ENCODE results near the gene TVP23C. TPM values are rescaled to one million over a fixed set of nuclear protein-coding genes. Genes with fewer than 3 reads are reported as not detected.

TVP23C gene
- total and polyA plus RNA-seq, 9 donors = 4.9 to 15.6 (median 9.3) TPM

GRCh38 chr17:15466131-15466530, 97.2 kb downstream of the TVP23C start:
- WGBS (ENCODE audit: insufficient coverage) = 83% methylated on average over 1 of the region's 6 CpGs

DNA sequence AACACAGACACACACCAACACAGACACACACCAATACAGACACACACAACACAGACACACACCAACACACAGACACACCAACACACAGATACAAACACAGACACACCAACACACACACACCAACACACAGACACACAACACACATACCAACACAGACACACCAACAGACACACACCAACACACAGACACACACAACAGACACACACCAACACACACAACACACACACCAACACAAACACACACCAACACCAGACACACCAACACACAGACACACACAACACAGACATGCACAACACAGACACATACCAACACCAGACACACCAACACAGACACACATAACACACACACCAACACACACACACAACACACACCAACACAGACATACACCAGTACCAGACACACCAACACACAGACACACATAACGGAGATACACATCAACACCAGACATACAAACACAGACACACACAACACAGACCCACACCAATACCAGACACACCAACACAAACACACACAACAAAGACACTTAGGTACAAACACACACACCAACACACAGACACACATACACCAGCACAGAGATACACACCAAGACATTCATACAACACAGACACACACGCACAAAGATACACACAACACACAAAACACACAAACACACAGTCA, 98.1 kb downstream of the TVP23C start:
- DNase-seq = no peak
- 100% methylated on average over 1 of the region's 2 CpGs for WGBS (ENCODE audit: insufficient coverage)
- H3K27me3 ChIP-seq (ENCODE audit: control insufficient read depth, insufficient read depth, low read length) = no peaks in the 10 kb centered on the region
- no peaks in the 10 kb centered on the region for H3K36me3 ChIP-seq (ENCODE audit: control insufficient read depth, insufficient read depth, low read length)
- no peak overlapping the region for H3K27ac ChIP-seq (ENCODE audit: low read length)
- no peaks in the 10 kb centered on the region for H3K9me3 ChIP-seq (replicated peaks; ENCODE audit: control insufficient read depth, low read depth, low read length)
- no peak overlapping the region for H3K4me3 ChIP-seq (ENCODE audit: low read length)
- H3K4me1 ChIP-seq (ENCODE audit: control insufficient read depth, insufficient read depth, low read length) = peaks cover 43% of the 10 kb centered on the region

More at GRCh38 chr17:15466131-15466530, 97.2 kb downstream of the TVP23C start:
- H3K9me3 ChIP-seq (replicated peaks; ENCODE audit: control insufficient read depth, low read depth, low read length) = no peaks in the 10 kb centered on the region
- no peaks in the 10 kb centered on the region for H3K36me3 ChIP-seq (ENCODE audit: control insufficient read depth, insufficient read depth, low read length)
- peaks cover 43% of the 10 kb centered on the region for H3K4me1 ChIP-seq (ENCODE audit: control insufficient read depth, insufficient read depth, low read length)
- no peaks in the 10 kb centered on the region for H3K27me3 ChIP-seq (ENCODE audit: control insufficient read depth, insufficient read depth, low read length)
- DNase-seq = no peak
- no peak overlapping the region for H3K4me3 ChIP-seq (ENCODE audit: low read length)
- no peak overlapping the region for H3K27ac ChIP-seq (ENCODE audit: low read length)

- Histone ChIP-seq H3K4me3 (ENCODE audit: low read length) (no peak overlapping the region), H3K27ac (ENCODE audit: low read length) (peak overlapping the region; percentile 79), H3K9me3 (replicated peaks; ENCODE audit: control insufficient read depth, low read depth, low read length) (no peaks in the 10 kb centered on the region), H3K36me3 (ENCODE audit: control insufficient read depth, insufficient read depth, low read length) (no peaks in the 10 kb centered on the region), H3K27me3 (ENCODE audit: control insufficient read depth, insufficient read depth, low read length) (no peaks in the 10 kb centered on the region), H3K4me1 (ENCODE audit: control insufficient read depth, insufficient read depth, low read length) (peaks cover 41% of the 10 kb centered on the region)
- peak; percentile 41 for DNase-seq
- WGBS (ENCODE audit: insufficient coverage) = 46% methylated on average over 7 of the region's 11 CpGs
Observed at GRCh38 chr17:15464231-15464985, 98.9 kb downstream of the TVP23C start.

GRCh38 chr17:15462976-15463772, 100.1 kb downstream of the TVP23C start:
- 30% methylated on average over 5 of the region's 11 CpGs for WGBS (ENCODE audit: insufficient coverage)
- peaks cover 42% of the 10 kb centered on the region for H3K4me1 ChIP-seq (ENCODE audit: control insufficient read depth, insufficient read depth, low read length)
- H3K4me3 ChIP-seq (ENCODE audit: low read length) = no peak overlapping the region
- peak overlapping the region; percentile 79 for H3K27ac ChIP-seq (ENCODE audit: low read length)
- no peaks in the 10 kb centered on the region for H3K9me3 ChIP-seq (replicated peaks; ENCODE audit: control insufficient read depth, low read depth, low read length)
- DNase-seq = peak; percentile 85
- no peaks in the 10 kb centered on the region for H3K27me3 ChIP-seq (ENCODE audit: control insufficient read depth, insufficient read depth, low read length)
- H3K36me3 ChIP-seq (ENCODE audit: control insufficient read depth, insufficient read depth, low read length) = no peaks in the 10 kb centered on the region

DNA sequence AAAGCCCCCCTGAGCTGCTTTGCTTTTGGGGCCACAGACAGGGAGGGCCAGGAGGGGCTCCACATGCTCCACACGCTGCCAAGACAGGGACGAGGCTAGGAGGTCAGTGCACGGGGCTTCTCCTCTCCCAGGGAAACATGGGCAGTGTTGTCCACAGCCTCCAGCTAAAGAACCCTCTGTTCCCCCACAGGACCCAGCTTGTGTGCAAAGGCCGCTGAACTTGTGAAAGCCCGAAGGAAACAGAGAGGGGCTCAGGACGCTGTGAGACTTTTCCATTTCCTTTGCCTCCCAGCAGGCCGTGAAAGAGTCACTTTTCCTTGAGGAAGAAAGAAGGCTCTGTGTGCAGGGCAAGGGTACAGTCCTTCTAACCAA, 105.6 kb downstream of the TVP23C start:
- no peak for DNase-seq

DNA sequence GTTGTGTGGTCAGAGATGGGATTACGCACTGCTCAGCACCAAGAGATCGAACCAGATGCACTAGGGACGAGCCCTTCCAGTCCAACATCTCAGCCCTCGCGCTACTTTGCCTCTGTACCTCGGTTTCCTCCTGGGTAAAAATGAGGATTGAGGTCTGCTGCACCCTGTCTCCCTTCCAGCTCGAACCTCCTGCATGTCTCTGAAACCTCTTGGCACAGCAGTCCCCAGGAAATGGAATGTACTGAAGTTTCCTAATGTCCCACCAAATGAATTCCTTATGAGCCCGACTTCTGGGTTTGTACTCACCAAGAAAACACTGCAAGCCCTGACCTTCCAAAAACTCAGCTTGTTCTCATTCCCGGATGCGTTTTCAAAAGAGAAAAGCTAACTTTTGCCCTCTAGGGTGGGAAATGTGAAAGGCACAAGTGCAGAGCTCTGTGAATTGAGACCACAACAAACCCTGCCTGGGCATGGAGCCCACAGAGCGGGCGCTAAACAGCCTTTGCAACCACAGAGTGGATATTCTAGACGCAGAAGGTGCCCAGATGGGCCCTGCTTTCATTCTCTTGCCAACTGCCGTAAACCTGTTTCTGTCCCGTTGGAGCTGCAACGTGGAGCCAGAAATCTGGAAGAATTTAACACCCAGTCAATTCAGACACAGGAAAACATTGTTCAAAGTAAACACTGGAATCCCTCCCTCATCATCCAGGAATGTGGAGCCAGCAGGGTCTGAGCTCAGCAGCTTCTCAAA, 106.1 kb downstream of the TVP23C start:
- Histone ChIP-seq H3K4me3 (ENCODE audit: low read length) (no peak overlapping the region), H3K36me3 (ENCODE audit: control insufficient read depth, insufficient read depth, low read length) (no peaks in the 10 kb centered on the region)
- DNase-seq = peak; percentile 95

More for the DNA sequence above, 105.6 kb downstream of the TVP23C start:
- peak overlapping the region; percentile 93 for H3K27ac ChIP-seq (ENCODE audit: low read length)
- peaks cover 5% of the 10 kb centered on the region for H3K9me3 ChIP-seq (replicated peaks; ENCODE audit: control insufficient read depth, low read depth, low read length)
- H3K27me3 ChIP-seq (ENCODE audit: control insufficient read depth, insufficient read depth, low read length) = no peaks in the 10 kb centered on the region
- no peaks in the 10 kb centered on the region for H3K36me3 ChIP-seq (ENCODE audit: control insufficient read depth, insufficient read depth, low read length)
- H3K4me3 ChIP-seq (ENCODE audit: low read length) = no peak overlapping the region
- H3K4me1 ChIP-seq (ENCODE audit: control insufficient read depth, insufficient read depth, low read length) = peaks cover 49% of the 10 kb centered on the region
- WGBS (ENCODE audit: insufficient coverage) = 9% methylated on average over 5 of the region's 7 CpGs

DNA sequence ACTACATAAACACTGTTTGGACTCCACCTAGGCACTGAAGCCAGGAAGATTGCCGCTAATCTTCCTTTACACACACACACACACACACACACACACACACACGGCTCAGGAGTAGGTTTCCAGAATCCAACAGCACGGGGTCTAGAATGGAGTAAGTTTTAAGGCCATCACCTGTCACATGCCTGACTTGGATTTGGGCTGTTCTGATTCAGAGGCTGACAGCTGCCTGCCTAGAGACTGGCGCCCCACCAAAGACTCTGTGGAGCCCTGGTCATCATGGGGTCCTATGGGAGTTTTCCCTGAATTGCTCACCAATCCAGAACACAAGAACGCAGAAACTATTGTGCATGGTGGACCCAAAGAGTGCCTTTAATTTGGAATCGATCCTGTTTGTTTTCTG, 106.8 kb downstream of the TVP23C start:
- no CpG with 5 or more reads among the region's 6 CpGs for WGBS (ENCODE audit: insufficient coverage)
- DNase-seq = peak; percentile 85
- H3K4me3 ChIP-seq (ENCODE audit: low read length) = no peak overlapping the region

More for the DNA sequence above, 106.1 kb downstream of the TVP23C start:
- Histone ChIP-seq H3K9me3 (replicated peaks; ENCODE audit: control insufficient read depth, low read depth, low read length) (peaks cover 5% of the 10 kb centered on the region), H3K4me1 (ENCODE audit: control insufficient read depth, insufficient read depth, low read length) (peaks cover 48% of the 10 kb centered on the region), H3K27ac (ENCODE audit: low read length) (peak overlapping the region; percentile 93), H3K27me3 (ENCODE audit: control insufficient read depth, insufficient read depth, low read length) (no peaks in the 10 kb centered on the region)
- WGBS (ENCODE audit: insufficient coverage) = 15% methylated on average over 15 of the region's 16 CpGs

DNA sequence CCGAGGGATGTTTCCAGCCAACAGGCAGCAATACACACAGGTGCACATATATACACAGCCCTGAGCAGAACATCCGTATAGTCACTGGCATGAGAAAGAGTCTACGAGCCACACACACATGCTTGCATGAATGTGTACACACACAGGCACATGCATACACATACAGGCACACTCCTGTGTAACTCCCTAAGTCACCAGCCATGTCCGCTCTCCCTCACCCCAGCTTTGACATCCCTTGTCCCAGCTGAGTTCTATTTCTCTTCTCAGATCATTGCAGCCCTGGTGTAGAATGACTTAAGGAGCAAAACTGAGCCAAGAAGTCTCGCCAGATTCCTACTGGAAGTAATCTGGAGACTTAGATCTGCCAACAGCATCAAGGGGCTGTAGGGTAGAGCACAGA, 108.9 kb downstream of the TVP23C start:
- Histone ChIP-seq H3K27me3 (ENCODE audit: control insufficient read depth, insufficient read depth, low read length) (no peaks in the 10 kb centered on the region), H3K4me3 (ENCODE audit: low read length) (no peak overlapping the region), H3K4me1 (ENCODE audit: control insufficient read depth, insufficient read depth, low read length) (peaks cover 46% of the 10 kb centered on the region), H3K36me3 (ENCODE audit: control insufficient read depth, insufficient read depth, low read length) (no peaks in the 10 kb centered on the region), H3K9me3 (replicated peaks; ENCODE audit: control insufficient read depth, low read depth, low read length) (peaks cover 5% of the 10 kb centered on the region), H3K27ac (ENCODE audit: low read length) (no peak overlapping the region)
- 73% methylated on average over 3 of the region's 5 CpGs for WGBS (ENCODE audit: insufficient coverage)
- DNase-seq = no peak

More for the DNA sequence above, 106.8 kb downstream of the TVP23C start:
- H3K27me3 ChIP-seq (ENCODE audit: control insufficient read depth, insufficient read depth, low read length) = no peaks in the 10 kb centered on the region
- peaks cover 5% of the 10 kb centered on the region for H3K9me3 ChIP-seq (replicated peaks; ENCODE audit: control insufficient read depth, low read depth, low read length)
- H3K27ac ChIP-seq (ENCODE audit: low read length) = peak overlapping the region; percentile 93
- H3K4me1 ChIP-seq (ENCODE audit: control insufficient read depth, insufficient read depth, low read length) = peaks cover 48% of the 10 kb centered on the region
- H3K36me3 ChIP-seq (ENCODE audit: control insufficient read depth, insufficient read depth, low read length) = no peaks in the 10 kb centered on the region

GRCh38 chr17:15453782-15454181, 109.5 kb downstream of the TVP23C start:
- no peak for DNase-seq
- Histone ChIP-seq H3K4me1 (ENCODE audit: control insufficient read depth, insufficient read depth, low read length) (peaks cover 42% of the 10 kb centered on the region), H3K27me3 (ENCODE audit: control insufficient read depth, insufficient read depth, low read length) (no peaks in the 10 kb centered on the region), H3K36me3 (ENCODE audit: control insufficient read depth, insufficient read depth, low read length) (no peaks in the 10 kb centered on the region), H3K9me3 (replicated peaks; ENCODE audit: control insufficient read depth, low read depth, low read length) (peaks cover 5% of the 10 kb centered on the region), H3K27ac (ENCODE audit: low read length) (no peak overlapping the region), H3K4me3 (ENCODE audit: low read length) (no peak overlapping the region)
- WGBS (ENCODE audit: insufficient coverage) = 83% methylated on average over 2 of the region's 3 CpGs
